HL-60/S4 treated with phorbol 12-myristate 13-acetate at 8.2 ng/mL for 4 days and 3 days (cell line): ENCODE results near the gene HMX1.

Source experiments
- in situ Hi-C: fragments of 300-500 bp; cut with MboI; formaldehyde crosslinking; loops from 2 replicates; pipeline ENCODE4 v1.15.0; 2022; ENCODE audit warnings: low sequenced_read_pairs

HMX1 gene

DNA sequence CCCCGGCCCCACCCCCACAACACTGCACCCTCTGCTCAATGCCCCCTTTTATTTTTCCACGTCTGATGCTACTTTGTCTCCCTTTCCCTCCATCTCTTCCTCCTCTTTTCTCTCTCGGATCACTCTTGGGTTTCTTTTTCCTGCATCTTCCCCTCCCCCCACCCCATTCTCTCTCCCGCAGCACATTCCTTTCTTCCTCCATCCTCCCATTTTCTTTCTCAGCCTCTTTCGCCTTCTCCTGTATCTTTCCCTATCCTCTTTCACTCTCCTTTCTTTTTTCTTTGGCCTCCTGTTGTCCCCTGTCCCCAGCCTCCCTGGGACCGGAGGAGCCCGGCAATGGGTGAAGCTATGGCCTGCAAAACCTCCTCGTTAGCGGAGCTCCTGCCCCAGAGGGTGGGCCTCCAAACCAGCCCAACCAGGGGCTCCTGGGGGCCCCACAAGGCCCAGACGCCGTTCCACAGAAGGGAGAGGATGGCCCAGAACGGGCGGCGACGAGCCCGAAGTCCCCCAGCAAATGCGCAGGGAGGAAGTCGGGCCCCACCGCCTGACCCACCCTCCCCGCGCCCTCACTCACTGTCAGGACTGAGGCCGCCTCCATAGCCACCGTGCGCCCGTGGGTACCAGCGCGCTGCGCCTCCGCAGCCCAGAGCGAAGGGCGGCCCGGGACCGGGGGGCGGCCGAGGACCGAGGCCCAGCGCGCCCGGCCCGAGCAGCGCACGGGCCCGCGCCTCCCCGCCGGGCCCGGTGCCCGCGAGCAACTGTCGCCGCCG is 807 bp downstream of the HMX1 start:
- in situ Hi-C loops: no loop called here

DNA sequence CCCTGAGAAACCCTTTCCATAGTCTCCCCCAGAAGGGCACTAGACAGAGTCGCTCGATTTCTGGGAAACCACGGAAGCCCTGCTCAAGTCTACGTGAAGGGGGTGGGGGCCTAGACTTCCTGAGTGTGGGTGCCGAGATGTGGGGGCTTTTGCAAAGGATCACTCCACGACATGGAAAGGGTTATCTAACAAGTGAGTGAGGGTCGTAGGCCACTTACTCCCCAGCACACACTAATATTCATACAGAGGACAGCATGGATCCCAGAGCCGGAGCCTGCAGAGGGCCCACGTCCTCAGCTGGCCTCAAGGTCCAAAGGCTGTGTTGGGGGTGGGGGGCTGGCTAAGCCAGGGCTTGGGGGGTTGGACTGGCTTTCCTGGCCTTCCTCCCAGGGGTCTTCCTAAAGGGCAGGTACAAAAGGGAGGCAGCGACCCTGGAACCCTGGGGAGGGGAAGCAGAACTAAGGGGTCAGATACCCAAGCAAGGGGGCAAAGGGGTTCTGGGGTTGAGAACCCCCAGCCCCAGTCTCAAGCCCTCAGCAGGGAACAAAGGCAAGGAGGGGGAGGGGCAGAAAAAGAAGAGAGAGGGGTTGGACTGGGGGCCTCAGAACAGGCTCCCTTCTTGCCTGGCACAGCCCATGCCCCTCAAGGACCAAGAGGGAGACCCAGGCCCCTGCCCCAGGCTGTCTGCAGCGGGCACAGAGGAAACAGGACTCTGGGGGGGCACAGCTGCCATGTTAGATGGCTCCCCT is 1.6 kb downstream of the HMX1 start:
- in situ Hi-C loops: no loop called here

DNA sequence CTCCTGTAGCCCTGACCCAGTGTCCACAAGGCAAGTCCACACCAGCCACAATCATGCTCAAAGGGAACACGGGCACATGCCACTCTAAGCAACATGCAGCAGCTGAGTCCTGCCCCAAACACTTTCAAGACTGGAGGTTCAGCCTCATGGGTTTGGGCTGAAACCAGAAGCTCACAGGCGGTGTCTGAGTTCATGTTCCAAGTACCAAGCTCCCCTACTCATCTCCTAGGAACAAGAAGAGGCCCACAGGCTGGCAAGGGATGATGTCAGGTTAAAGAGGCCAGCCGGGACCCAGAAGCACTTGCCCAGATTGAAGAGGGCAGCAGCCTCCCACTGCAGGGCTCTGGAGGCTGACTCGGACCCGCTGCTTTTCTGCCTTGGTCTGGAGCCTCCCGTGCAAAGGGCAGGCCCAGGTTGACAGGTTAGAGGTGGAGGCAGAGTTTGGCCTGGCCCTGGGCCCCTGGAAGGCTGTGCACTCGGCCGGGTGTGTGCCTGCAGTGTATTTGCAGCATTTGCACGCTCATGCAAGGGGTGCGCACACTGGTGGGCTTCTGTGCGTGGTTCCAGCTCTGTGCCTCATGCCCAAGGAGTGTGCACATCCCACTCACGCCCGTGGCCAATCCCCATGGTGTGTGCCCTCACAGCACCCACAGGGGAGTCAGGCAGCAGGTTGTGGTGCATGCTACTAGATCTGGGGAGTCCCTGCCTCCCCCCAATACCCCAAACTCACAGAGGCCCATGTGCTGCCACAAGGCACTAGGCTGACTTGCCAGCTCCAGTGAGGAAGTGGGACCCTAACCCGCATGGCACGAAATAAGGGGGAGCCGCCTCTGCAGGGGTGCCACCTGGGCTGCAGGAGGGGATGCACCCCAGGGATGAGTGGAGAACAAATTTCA is 2.4 kb downstream of the HMX1 start:
- in situ Hi-C loops: no loop called here

DNA sequence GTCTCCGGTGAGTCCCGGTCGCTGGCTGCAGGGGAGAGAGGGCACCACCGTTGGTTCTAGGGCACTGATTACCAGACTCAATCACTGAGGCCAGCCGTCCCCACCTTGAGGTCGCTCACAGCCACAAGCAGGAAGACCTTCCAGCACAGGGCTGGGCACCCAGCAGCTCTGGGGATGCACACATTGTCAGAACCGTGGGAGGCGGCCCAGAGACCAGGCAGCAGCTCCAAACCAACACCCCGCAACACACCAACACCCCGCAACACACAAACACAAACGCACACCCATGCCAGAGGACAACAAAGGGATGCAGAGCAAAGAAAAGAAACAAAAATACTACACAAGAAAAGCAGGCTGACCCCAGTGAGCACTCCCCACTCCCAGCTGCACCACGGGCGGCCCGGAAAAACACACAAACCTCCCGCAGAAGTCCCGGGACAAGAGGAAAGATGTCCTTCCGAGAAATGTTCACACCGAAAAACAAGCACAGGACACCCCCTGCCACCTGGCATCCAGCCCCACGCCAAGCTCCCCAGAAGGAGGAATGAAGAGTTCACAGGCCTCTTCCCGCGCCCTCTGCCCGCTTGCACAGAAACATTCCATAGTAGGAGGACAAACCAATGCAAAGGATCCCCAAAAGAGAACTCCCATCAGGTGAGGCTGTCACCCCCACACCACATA is 3.2 kb downstream of the HMX1 start:
- in situ Hi-C loops: no loop called here

DNA sequence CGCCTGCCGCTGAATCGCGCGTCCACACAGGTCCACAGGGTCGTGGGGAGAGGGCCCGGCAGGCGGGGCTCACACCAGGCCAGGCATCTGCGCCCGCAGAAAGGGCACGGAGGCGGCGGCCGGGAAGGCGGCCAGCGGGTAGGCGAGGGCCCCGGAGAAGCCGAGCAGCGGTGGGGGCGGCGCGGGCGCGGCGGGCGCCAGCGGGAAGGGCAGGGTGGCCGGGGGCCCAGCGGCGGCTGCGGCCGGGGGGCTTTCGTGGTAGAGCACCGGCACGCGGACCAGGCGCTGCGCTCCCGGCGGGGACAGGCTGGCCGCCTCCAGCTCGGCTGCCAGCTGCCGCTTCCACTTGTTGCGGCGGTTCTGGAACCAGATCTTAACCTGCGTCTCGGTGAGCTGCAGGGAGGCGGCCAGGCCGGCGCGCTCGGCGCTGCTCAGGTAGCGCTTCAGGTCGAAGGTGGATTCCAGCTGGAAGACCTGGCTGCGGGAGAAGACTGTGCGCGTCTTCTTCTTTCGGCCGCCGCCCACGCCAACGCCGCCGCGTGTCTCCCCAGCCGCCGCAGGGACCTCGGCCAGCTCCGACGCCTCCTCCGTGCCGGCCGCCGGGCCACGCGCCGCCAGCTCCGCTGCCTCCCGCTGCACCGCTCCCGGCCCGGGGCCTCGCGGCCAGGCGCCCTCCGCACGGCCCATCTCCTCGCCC is 3.9 kb downstream of the HMX1 start:
- in situ Hi-C loops: no loop called here

DNA sequence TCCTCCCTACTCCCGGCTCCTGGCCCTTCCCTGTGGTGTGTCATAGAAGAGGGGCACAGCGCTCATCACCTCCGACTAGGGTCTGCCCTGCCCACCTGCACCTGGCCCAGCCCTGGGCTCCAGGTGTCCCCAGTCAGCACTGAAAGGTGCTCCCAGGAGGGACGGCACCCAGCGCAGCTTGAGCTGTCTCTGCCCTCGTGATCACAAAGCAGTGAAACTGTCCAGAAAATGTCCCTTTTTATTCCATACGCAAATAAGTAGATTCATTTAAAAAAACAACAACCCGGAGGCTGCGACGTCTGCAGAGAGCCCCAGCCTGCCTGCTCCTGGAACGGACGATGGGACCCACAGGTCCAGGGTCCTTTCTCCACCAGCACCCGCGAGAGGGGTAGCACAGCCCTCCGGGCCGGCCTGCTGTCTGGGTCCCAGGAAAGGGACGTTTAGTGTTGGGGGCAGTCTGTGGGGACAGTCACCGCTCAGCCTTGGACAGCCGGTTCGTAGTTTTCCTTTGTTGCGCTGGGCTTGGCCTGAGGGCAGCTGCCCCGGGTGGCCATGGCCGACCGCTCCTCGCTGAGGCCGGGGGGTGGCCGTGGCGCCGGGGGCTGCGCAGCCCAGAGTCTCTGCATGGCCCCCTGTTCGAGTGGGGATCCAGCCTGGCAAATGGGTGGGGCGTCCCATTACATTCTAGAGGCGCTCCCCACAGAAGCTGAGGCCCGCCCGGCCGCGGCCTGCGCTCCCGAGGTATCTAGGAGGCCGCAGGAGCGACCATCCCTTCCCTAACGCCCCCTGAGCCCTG is 4.6 kb downstream of the HMX1 start:
- in situ Hi-C loops: no loop called here

DNA sequence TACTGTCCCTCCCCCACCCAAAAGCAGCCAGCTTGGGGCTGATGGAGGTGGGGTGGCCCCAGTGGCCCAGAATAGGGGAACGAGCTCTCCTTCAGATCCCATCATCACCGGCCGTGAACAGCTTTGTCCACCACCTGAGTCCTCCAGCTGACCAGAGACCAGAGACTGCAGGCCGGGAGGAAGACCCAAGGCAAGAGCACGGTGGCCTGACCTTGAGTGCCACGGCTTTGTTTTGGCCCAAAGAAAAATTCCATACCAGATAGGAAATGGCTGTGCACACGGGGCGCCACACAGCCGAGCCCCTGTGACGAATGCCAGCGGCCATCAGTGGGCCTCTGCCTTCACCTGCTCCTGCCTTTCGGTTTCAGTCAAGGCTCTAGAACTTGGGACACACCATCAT is 5.2 kb downstream of the HMX1 start:
- in situ Hi-C loops: no loop called here

DNA sequence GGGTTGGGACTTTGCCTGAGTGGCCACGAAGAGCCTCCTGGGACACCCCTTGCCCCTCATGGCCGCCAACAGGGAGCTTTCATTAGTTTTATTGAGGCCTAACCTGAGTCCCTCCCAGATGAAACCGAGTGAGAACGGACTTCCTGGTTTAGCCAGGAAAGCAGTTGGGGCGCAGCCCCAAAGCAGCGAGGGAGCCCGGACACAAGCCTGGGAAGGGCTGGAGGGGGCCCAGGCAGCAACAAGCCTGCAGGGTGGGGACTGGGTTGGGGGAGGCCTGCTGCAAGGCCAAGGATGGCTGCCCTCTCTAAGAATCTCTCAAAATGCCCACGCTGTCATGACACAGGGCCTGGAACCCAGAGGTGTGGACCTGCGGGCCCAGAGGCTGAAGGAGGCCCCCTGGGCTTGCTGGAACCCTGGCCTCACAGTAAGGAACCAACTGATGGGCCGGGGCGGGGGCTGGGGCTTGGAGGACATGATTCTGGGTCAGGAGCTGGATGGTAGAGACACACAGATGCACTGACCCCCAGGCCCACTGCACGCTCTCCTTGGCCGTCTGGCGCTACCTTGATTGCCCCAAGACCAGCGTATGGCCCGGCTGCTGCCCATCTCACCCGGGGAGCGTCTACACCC is 5.8 kb downstream of the HMX1 start:
- in situ Hi-C loops: no loop called here

DNA sequence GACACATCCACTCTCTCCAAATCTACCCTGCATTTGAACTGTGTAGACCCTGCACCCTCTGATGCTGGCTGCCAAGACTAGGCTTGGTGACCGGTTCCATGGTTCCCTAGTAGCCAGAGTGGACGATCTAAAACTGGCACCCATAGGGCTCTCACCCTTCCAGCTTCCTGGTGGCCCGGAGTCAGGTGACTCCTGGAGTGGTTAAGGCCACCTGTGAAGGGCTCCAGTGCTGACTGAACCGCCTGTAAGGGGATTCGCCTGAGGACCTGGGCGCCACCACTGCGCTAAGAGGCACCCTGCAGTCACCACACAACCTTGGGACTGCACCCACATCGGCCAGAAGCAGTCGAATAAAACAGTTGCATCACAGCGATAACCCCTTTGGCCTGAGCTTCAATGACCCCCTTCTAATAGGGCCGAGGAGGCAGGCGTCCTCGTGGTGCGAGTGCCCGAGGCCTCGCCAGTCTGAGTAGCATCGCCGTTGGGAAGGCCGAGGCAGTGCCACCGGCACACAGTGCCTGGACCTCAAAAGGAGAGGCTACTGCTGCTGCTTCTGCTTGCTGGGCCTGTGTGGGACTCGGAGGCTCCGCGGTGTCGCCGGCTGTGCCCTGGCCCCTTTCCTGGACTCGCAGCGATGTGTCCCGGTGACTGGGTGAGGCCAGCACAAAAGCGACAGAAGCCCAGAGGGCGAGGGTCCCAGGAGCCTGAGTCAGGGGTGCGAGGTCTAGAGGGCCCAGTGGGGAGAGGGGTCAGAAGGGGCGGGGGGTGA is 6.5 kb downstream of the HMX1 start:
- in situ Hi-C loops: no loop called here

DNA sequence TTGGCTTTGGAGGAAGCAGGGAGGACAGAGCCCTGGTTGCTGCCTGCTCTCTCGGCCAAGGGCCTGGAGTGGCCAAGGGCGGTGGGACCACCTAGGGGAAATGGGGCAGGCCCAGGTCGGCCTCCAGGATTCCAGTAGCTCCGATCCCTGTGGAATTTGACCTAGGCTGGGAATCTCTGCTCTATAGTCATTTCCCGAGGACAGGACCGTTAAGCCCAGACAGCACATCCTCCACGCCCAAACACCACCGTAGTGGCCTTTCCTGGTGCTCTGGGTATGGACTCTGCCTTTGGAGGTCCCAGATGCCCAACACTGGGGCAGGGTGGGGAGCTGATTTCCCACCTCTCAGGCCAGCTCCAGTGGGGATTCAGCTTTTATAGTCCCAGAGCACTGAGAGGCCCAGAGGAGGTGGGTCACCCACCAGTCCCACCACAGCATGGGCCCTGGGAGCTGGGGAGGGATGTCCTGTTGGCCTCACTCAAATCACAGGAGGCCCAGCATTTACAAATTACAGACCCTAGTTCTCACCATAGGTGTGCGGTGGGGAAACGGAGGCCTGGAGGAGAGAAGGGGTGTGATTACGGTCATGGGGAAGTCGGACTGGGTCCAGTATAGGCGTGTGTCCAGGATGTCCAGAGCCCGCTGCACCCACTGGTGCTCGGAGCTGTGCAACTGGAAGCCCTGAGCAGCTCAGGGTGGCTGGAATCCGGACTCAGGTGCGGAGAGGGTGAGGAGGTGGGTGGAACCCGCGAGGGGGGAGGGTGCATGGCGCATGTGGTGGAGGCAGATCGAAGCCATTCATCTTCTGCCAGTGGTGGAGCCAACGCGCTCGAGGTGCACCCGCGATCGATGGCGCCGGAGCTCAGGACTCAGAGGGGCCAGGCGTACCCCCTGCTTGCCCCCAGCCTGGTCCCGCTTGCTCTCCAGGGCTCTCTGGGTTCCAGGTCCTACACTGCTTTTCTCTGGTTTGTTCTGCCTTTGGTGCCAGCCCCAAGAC is 7.7 kb downstream of the HMX1 start:
- in situ Hi-C loops: no loop called here

DNA sequence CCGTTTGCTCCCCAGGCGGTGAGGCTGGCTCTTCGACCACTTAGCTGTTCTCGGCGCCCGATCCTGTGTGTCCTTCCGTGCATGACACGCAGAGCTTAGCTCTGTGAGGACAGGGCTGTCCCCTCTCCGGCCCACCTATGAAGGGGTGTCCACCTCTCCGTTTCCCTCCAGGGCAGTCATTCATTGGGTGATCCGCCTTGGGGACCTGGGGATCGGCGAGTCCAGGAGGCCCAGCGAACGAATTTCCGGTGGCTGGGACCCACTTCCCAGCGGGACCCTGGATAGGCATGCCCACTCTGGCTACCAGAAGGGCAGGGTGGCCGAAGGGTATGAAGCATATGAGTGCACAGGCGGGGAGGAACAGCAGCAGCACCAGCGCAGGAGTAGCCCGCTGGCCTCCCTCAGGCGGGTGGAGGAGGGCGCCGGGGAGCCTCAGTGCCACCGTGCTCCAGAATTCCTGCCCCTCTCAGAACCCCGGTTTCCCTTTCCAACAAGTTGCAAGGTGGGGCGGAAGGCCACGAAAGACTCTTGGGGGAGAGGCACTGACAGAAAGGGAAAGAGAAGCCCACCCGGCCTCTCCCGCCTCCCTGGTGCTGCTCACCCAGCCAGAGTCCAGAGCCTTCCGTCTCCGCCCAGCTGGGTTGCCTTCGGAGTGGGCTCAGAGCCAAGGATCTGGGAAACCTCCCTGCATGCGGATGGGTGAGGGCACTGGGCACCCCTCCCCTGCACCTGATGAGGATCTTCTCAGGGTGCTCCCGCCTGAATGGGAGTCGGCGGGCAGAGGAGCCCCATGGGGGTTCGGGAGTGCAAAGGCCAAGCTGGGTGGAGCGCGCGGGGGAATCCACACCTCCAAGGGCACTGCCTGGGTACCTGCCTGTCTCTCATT is 8.6 kb downstream of the HMX1 start:
- in situ Hi-C loops: no loop called here

DNA sequence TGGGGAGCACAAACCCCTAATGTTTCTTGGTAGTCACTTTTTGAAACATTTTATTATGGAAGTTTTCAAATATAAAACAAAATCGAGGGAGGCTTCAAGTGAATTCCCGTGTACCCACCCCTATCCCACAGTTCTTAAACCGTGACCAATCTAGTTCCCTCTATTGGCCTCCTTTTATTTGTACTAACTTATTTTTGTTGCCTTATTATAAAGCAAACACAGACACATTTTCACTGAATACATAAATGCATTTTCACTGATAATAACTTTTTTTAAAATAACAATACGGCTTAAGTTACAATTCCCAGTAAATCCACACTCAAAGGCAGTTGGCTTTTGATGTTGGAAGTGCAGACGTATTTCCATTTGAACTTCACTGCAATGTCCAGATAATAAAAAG is 9.3 kb downstream of the HMX1 start:
- in situ Hi-C loops: no loop called here

DNA sequence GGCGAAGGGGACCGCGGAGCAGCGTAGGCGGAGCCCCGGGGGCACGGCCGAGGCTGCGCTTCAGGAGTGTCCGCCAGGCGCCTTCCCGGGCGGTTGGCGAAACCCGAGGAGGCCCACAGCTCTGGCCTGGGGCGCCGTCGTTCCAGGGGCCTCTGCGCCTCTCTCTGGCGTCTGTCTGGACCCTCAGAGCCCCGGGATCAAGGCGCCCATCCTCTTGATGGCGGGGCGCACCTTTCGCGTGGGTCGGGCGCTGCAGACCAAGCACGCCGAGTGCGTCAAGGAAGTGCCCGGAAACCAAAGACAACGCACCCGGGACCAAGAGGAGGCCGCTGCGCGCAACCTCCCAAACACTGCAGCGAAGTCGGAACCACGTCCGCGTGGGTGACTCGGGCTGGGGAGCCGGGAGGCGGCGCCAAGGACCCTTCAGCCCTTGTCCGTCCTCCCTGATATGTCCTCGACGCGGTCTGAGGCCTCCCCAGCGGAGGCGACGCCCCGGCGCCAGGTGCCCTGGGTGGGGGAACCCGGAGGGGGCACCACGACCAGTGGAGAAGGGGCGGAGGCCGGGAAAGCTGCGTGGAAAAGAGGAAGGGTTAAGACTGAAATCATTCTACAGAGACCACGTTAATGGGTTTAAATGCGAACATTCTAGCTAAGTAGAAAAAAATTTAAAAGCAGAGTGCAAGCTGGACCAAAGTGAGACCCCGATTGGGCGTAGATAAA is 9.9 kb downstream of the HMX1 start:
- in situ Hi-C loops: no loop called here

DNA sequence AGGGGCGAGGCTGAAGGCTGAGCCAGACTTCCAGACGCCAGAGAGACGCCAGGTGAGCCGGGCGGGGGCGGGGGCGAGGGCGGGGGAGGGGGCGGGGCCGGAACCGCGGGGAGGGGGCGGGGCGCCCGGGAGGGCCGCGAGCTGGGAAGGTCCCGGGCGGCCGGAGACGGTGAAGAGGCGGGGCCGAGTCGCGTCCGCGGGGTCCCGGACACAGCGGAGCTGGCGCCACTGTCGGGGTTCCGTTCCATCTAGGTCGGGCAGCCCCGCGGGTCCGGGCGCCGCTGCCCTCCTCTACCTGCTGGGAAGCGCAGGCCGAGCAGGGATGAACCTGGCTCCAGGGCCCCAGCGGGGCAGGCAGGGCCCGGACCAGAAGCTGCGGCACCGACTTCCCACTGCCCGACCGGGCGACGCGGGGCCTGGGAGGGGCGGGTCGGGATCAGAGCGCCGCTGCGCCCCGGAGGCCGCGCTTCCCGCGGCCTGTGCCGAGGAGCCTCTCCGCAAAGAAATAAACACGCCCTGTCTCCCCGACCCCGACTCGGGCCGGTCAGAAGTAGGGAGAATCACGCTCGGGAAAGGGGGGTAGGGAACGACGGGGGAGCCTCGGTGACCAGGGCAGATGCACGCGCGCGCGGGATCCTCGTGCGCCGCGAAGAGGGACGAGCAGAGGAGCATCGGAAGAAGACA is 10.6 kb downstream of the HMX1 start:
- in situ Hi-C loops: no loop called here
